ENCODE results near the gene LRRK1.

The LRRK1 gene

GRCh38 chr15:101066501-101067408 lies 147.6 kb downstream of the LRRK1 start:
- TF ChIP-seq CTCF (IDR thresholded peaks at IDR 0.05; ENCODE audit: extremely low read depth, missing control alignments): no peak
- DNase-seq (ENCODE audit: low spot score): no peak

- DNase-seq (ENCODE audit: low spot score): no peak
- TF ChIP-seq CTCF (IDR thresholded peaks at IDR 0.05; ENCODE audit: extremely low read depth, missing control alignments): no peak
Observed at GRCh38 chr15:101067660-101068522, 148.7 kb downstream of the LRRK1 start.

DNA sequence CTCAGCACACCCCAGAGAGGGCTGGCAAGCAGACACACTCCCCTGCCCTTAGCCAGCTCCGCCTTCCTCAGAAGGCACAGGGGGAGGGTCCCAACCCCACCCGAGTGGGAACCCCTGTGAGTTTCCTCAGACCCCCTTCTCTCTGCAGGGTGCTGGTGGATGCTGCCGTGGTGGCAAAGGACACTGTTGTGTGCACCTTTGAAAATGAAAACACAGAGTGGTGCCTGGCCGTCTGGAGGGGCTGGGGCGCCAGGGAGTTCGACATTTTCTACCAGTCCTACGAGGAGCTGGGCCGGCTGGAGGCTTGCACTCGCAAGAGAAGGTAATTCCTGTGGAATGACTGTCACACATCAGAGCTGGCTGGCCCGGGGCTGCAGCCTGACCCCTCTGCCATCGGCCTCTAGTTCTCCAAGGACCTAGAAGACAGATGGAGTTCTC lies 149.4 kb downstream of the LRRK1 start:
- DNase-seq (ENCODE audit: low spot score): no peak
- TF ChIP-seq CTCF (IDR thresholded peaks at IDR 0.05; ENCODE audit: extremely low read depth, missing control alignments): no peak

- TF ChIP-seq CTCF (IDR thresholded peaks at IDR 0.05; ENCODE audit: extremely low read depth, missing control alignments): no peak
- DNase-seq (ENCODE audit: low spot score): no peak
Observed at GRCh38 chr15:101068961-101069653, 149.9 kb downstream of the LRRK1 start.

GRCh38 chr15:101069654-101069973 lies 150.5 kb downstream of the LRRK1 start:
- TF ChIP-seq CTCF (IDR thresholded peaks at IDR 0.05; ENCODE audit: extremely low read depth, missing control alignments): no peak
- no peak for DNase-seq (ENCODE audit: low spot score)

- no peak for DNase-seq (ENCODE audit: low spot score)
- no peak for TF ChIP-seq CTCF (IDR thresholded peaks at IDR 0.05; ENCODE audit: extremely low read depth, missing control alignments)
Observed at GRCh38 chr15:101070024-101070423, 150.9 kb downstream of the LRRK1 start.
